Small intestine (tissue), 7 donors: Measurements from ENCODE around the gene CCDC195. TPM values are rescaled to one million over a fixed set of nuclear protein-coding genes. Genes with fewer than 3 reads are reported as not detected.

ENCODE experiments used
- DNase-seq, 2 donors: peaks; one replicate each; pipeline versions ENCODE4 v3.0.0 to v3.0.0-alpha.2; 2013
- FAIRE-seq: peaks from 2 replicates; lab custom pipeline; 2012; peaks lifted over from hg19 to GRCh38; lab: Jason Lieb, UNC
- H3K27ac ChIP-seq, 3 donors: one replicate each; pipeline ENCODE4 v1.5.1; 2013; ENCODE audit warnings: low read length in 2 of 3, mild to moderate bottlenecking in 2 of 3, control low read depth in 1 of 3, inconsistent platforms in 1 of 3, low read depth in 1 of 3, moderate library complexity in 1 of 3
- H3K27me3 ChIP-seq, 3 donors: one replicate each; pipeline ENCODE4 v1.6.1; 2013; ENCODE audit warnings: low read length in 3 of 3, inconsistent platforms in 1 of 3; ENCODE audit not compliant: control insufficient read depth in 3 of 3, insufficient read depth in 3 of 3
- H3K36me3 ChIP-seq, 3 donors: one replicate each; pipeline ENCODE4 v1.6.1; 2013; ENCODE audit warnings: low read length in 3 of 3, inconsistent platforms in 1 of 3, low read depth in 1 of 3, mild to moderate bottlenecking in 1 of 3, moderate library complexity in 1 of 3; ENCODE audit not compliant: control insufficient read depth in 3 of 3, insufficient read depth in 2 of 3
- H3K4me1 ChIP-seq, 3 donors: one replicate each; pipeline ENCODE4 v1.6.1; 2013; ENCODE audit warnings: low read length in 2 of 3, inconsistent platforms in 1 of 3, low read depth in 1 of 3, mild to moderate bottlenecking in 1 of 3, moderate library complexity in 1 of 3; ENCODE audit not compliant: control insufficient read depth in 3 of 3, insufficient read depth in 2 of 3
- H3K4me3 ChIP-seq, 3 donors: one replicate each; pipeline ENCODE4 v1.5.1; 2013; ENCODE audit warnings: low read length in 3 of 3, control low read depth in 1 of 3, inconsistent platforms in 1 of 3, low read depth in 1 of 3, mild to moderate bottlenecking in 1 of 3, moderate library complexity in 1 of 3
- H3K9me3 ChIP-seq, 2 donors: one replicate each; pipeline ENCODE4 v1.6.1; 2013; ENCODE audit warnings: low read depth in 1 of 2, low read length in 1 of 2; ENCODE audit not compliant: control insufficient read depth in 2 of 2, insufficient read depth in 1 of 2
- WGBS, 3 donors: extraction: QIAGEN DNeasy Blood & Tissue Kit; methylation state at CpG; one replicate each; pipeline ENCODE4 v1.1.7; 2013; 5-methylcytosine and 5-hydroxymethylcytosine counted together
- polyA plus RNA-seq, 4 donors: library from polyadenylated mRNA; stranded (reverse) in 3 of 4; unstranded in 1 of 4; fragments of 200-250 nt in 3 of 4; fragments of 120-200 nt in 1 of 4; gene quantifications; one replicate each; pipeline versions ENCODE4 v1.2.1 to v1.2.3, GENCODE V29; 2013
- donor health status: healthy with polysubstance abuse.
- donor health status: control.
- donor health status: control.
- donor health status: Bipolar disorder and iron deficiency.
- donor health status: healthy.

The CCDC195 gene
- polyA plus RNA-seq, 4 donors, result not detected

DNA sequence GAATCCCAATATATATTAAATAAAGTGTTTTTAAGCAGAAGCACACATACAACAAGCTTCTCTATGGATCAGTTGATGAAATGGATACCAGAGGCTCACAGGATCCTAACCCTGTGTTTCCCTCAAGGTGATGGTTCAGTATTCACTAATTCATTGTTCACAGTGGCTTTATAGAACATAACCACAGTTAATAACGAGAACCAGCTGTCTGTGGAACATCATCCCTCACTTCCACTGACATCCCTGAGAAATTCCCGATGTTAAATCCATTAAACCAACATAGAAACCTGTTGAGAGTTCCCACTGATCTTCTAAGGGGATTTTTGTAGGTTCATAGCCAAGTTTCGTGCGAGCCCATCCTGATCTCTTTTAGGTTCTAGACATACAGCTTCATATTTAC is 29.0 kb downstream of the CCDC195 start:
- Histone ChIP-seq H3K9me3 (no peaks in the 10 kb centered on the region), H3K4me3 (no peak overlapping the region), H3K4me1 (no peaks in the 10 kb centered on the region), H3K27me3 (peaks cover 0 to 3% (median 0%) of the 10 kb centered on the region in 3 donors), H3K36me3 (no peaks in the 10 kb centered on the region), H3K27ac (no peak overlapping the region)
- WGBS, 3 donors, result 85 to 86% (median 85%) methylated on average over 4 of the region's 4 CpGs
- DNase-seq (no peak), FAIRE-seq (no peak)

DNA sequence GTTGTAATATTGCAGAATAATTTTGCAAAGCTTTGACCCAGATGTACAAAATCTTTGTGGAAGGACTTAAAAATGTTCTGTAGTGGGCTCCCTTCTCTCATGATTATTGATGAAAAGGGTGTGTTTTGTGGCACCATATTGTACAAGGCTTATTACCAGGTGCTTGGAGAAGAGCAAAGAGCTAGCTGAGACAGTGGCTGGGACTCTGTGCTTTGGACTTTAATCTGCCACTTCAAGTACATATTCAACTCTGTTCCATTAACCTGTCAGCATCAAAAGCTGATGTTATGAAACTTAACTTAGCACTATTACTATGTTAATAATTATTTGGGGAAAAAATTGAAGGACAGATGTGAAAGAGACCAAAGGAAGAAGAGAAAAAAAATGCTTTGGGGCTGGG is 31.0 kb downstream of the CCDC195 start:
- H3K9me3 ChIP-seq, result no peaks in the 10 kb centered on the region
- no peaks in the 10 kb centered on the region for H3K36me3 ChIP-seq
- no peaks in the 10 kb centered on the region for H3K4me1 ChIP-seq
- no peak overlapping the region for H3K27ac ChIP-seq
- FAIRE-seq, result no peak
- peaks cover 0 to 3% (median 0%) of the 10 kb centered on the region in 3 donors for H3K27me3 ChIP-seq
- DNase-seq, result peak; percentile 40 to 66
- H3K4me3 ChIP-seq, result no peak overlapping the region

DNA sequence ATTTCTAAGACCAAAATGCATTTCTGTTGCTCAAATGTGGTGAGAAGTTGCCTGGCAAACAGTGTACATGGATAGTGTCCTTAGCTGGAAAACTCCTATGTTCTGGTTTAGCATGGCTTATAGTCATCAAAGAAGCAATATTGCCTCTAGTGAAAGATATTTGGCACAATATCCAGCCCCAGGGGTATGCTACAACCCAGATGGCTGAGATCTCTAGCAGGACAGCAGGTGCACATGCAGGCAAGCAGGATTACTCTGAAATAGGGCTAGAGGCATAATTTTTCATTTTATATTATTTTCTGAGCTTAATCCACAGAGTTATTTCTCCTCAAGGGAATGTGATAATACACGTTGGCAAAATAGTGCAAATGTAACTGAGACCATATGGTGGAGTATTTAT is 34.0 kb downstream of the CCDC195 start:
- FAIRE-seq, result no peak
- no peak for DNase-seq

DNA sequence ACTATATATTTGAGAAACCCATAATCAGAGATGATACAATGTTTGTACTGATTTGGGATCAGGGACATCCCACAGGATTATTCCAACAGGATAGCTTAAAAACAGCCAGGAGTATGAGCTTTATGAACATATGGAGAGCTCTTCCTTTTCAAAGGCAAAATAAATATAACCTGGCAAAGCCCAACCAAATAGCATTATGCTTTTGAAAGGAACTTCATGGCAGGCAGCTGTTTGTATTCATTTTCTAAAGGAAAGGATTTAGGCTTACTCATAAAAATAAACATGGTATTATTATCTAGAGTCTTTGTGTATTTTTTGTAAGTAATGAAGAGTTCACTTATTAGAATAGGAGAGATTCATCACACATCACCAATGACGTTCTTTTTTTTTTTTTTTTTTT is 44.4 kb downstream of the CCDC195 start:
- H3K4me1 ChIP-seq, result no peaks in the 10 kb centered on the region
- H3K36me3 ChIP-seq, result no peaks in the 10 kb centered on the region
- no peaks in the 10 kb centered on the region for H3K9me3 ChIP-seq
- 56 to 78% (median 75%) methylated on average over 1 of the region's 1 CpG for WGBS, 3 donors
- no peaks in the 10 kb centered on the region for H3K27me3 ChIP-seq
- no peak overlapping the region for H3K27ac ChIP-seq
- no peak overlapping the region for H3K4me3 ChIP-seq
- no peak for FAIRE-seq
- no peak for DNase-seq

More for the DNA sequence above, 34.0 kb downstream of the CCDC195 start:
- no peak overlapping the region for H3K4me3 ChIP-seq
- 33 to 73% (median 53%) methylated on average over 1 of the region's 1 CpG for WGBS, 3 donors
- no peaks in the 10 kb centered on the region for H3K9me3 ChIP-seq
- H3K27ac ChIP-seq, result no peak overlapping the region
- H3K4me1 ChIP-seq, result no peaks in the 10 kb centered on the region
- no peaks in the 10 kb centered on the region for H3K36me3 ChIP-seq
- H3K27me3 ChIP-seq, result peaks cover 0 to 3% (median 0%) of the 10 kb centered on the region in 3 donors

DNA sequence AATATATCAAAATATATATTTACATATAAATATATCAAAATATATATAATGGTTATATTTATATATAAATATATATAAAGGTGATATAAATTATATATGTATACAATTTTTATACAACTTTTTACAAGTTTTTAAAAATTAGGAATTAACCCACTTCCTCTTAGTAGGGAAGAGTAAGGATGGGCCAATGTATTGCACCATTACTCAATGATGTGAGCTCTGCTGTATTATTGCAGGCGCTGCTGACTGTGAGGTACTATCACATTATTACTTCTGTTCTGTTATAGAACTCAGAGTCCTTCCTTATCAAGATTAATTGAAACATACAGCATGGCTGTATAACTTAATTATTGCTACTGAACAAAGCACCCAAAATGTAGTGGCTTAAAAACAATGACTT is 46.0 kb downstream of the CCDC195 start:
- H3K36me3 ChIP-seq, result no peaks in the 10 kb centered on the region
- no peaks in the 10 kb centered on the region for H3K4me1 ChIP-seq
- no peak overlapping the region for H3K4me3 ChIP-seq
- no peak for DNase-seq
- WGBS, 3 donors, result 67 to 85% (median 76%) methylated on average over 1 of the region's 1 CpG
- H3K9me3 ChIP-seq, result no peaks in the 10 kb centered on the region
- FAIRE-seq, result no peak
- H3K27ac ChIP-seq, result no peak overlapping the region
- H3K27me3 ChIP-seq, result no peaks in the 10 kb centered on the region

DNA sequence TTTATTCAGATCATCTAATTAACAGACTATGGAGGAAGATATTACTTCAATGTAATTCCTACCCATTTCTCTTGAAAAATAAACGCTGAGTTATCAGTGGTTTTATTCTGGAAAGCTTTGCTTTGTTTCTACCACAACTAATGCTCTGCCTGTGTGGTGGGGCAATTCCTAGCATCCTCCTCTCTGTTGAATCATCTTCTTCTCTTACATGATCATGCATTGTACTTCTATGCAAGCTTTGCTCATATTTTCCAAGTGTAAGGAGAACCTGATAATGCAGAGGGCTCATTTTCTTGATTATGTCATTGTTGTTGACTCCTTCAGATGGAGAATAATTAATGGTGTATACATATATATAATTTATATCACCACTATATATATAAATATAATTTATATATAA is 46.7 kb downstream of the CCDC195 start:
- Histone ChIP-seq H3K27ac (no peak overlapping the region), H3K4me3 (no peak overlapping the region), H3K4me1 (no peaks in the 10 kb centered on the region), H3K36me3 (no peaks in the 10 kb centered on the region), H3K9me3 (peaks cover 0 to 2% of the 10 kb centered on the region in 2 donors), H3K27me3 (no peaks in the 10 kb centered on the region)
- 76 to 94% (median 79%) methylated on average over 1 of the region's 1 CpG for WGBS, 3 donors
- FAIRE-seq, result no peak
- DNase-seq, result no peak

DNA sequence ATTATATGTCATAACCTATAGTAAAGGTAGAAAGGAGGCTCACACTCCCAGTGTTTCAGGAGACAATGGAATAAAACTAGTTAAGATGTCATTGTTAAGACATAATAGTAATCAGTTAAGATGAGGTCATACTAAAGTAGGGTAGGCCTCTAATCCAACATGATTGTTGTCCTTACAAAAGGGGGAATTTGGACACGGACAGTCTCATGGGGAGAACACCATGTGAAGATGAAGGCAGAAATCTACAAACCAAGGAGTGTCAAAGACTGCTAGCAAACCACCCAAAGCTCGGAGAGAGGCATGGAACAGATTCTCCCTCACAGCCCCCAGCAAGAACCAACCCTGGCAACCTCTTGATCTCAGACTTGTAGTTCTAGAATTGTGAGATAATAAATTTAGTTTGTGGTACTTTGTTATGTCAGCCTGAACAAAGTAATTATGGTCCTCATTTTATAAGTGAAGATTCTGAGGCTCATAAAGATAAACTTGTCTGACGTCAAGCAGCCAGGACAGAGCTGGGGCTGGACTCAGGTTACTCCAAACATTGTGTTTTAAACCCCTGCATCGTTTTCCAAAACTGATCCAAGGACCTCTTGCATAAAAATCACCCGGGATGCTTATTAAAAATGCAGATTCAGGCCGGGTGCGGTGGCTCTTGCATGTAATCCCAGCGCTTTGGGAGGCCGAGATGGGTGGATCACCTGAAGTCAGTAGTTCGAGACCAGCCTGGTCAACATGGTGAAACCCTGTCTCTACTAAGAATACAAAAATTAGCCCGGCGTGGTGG is 47.8 kb downstream of the CCDC195 start:
- DNase-seq (no peak), FAIRE-seq (no peak)
- no peaks in the 10 kb centered on the region for H3K4me1 ChIP-seq
- 82 to 89% (median 83%) methylated on average over 12 of the region's 12 CpGs for WGBS, 3 donors
- H3K36me3 ChIP-seq, result no peaks in the 10 kb centered on the region
- H3K27me3 ChIP-seq, result no peaks in the 10 kb centered on the region
- H3K4me3 ChIP-seq, result no peak overlapping the region
- no peak overlapping the region for H3K27ac ChIP-seq
- H3K9me3 ChIP-seq, result peaks cover 0 to 6% of the 10 kb centered on the region in 2 donors

DNA sequence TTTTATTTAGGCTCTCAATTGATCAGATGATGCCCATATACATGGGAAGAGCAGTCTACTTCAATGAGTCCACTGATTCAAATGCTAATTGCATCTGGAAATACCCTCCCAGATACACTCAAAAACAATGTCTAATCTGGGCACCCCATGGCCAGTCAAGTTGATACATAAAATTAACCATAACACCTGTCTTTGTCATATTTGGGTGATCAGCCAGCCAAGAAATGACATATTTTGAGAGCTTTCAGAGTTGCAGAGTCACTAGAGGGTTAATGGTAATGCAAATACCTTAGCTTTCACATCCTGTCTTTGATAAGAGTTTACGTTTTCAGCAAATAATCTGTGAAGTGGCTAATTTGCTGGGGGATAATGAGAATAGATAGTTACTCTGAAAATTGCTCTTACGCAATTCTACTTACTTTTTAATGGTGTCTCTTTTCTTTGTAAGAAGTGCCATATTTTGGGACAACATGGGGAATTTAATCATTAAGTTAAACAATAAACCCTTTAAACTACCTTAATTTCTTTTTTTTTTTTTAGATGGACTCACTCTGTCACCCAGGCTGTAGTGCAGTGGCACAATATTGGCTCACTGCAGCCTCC is 49.1 kb downstream of the CCDC195 start:
- no peaks in the 10 kb centered on the region for H3K4me1 ChIP-seq
- H3K36me3 ChIP-seq, result no peaks in the 10 kb centered on the region
- peaks cover 0 to 12% of the 10 kb centered on the region in 2 donors for H3K9me3 ChIP-seq
- no peaks in the 10 kb centered on the region for H3K27me3 ChIP-seq
- DNase-seq (no peak), FAIRE-seq (no peak)
- WGBS, 3 donors, result 48 to 55% (median 50%) methylated on average over 2 of the region's 2 CpGs
- no peak overlapping the region for H3K27ac ChIP-seq
- H3K4me3 ChIP-seq, result no peak overlapping the region
